ENCODE measurements around the gene SIK2.

SIK2 gene

GRCh38 chr11:111612224-111612623, 10.0 kb downstream of the SIK2 start:
- H3K4me3 ChIP-seq (ENCODE audit: low read depth in 1 of 2, low read length in 2 of 2), result no peak overlapping the region
- H3K4me1 ChIP-seq (ENCODE audit: insufficient read depth, low read length), result no peaks in the 10 kb centered on the region
- H3K27me3 ChIP-seq (ENCODE audit: insufficient read depth, low read length, poor library complexity), result no peaks in the 10 kb centered on the region
- ATAC-seq (ENCODE audit: insufficient read depth, low read depth), result no peak
- H3K36me3 ChIP-seq (ENCODE audit: insufficient read depth, low read length), result peaks cover 3% of the 10 kb centered on the region
- no peak overlapping the region for H3K9ac ChIP-seq (ENCODE audit: low read depth, low read length)
- no peaks in the 10 kb centered on the region for H3K9me3 ChIP-seq (ENCODE audit: insufficient read depth, low read length, severe bottlenecking)
- peaks cover 3% of the 10 kb centered on the region; the same call in 1 of the 2 replicates for H4K20me1 ChIP-seq (ENCODE audit: insufficient read depth, low read length)
- no peak overlapping the region for H2AFZ ChIP-seq (ENCODE audit: low read depth, low read length)
- no peak for DNase-seq
- H3K4me2 ChIP-seq (ENCODE audit: insufficient read depth, low read length), result no peak overlapping the region
- TF ChIP-seq EZH2 (IDR thresholded peaks at IDR 0.05; ENCODE audit: borderline replicate concordance, low read depth, low read length, severe bottlenecking), result no peak
- TF ChIP-seq CTCF (IDR thresholded peaks at IDR 0.05; ENCODE audit: borderline replicate concordance, extremely low read depth, low read length, poor library complexity, severe bottlenecking), result no peak
- H3K27ac ChIP-seq (ENCODE audit: low read length), result no peak overlapping the region
- peaks cover 23% of the 10 kb centered on the region for H3K79me2 ChIP-seq (ENCODE audit: insufficient read depth, low read length)

- H3K4me2 ChIP-seq (ENCODE audit: insufficient read depth, low read length), result no peak overlapping the region
- DNase-seq (no peak), ATAC-seq (ENCODE audit: insufficient read depth, low read depth) (no peak)
- H3K9me3 ChIP-seq (ENCODE audit: insufficient read depth, low read length, severe bottlenecking), result no peaks in the 10 kb centered on the region
- no peak overlapping the region for H2AFZ ChIP-seq (ENCODE audit: low read depth, low read length)
- TF ChIP-seq EZH2 (IDR thresholded peaks at IDR 0.05; ENCODE audit: borderline replicate concordance, low read depth, low read length, severe bottlenecking) (no peak), CTCF (IDR thresholded peaks at IDR 0.05; ENCODE audit: borderline replicate concordance, extremely low read depth, low read length, poor library complexity, severe bottlenecking) (no peak)
- H3K36me3 ChIP-seq (ENCODE audit: insufficient read depth, low read length), result peaks cover 41% of the 10 kb centered on the region
- no peaks in the 10 kb centered on the region for H3K27me3 ChIP-seq (ENCODE audit: insufficient read depth, low read length, poor library complexity)
- H3K79me2 ChIP-seq (ENCODE audit: insufficient read depth, low read length), result no peaks in the 10 kb centered on the region
- H4K20me1 ChIP-seq (ENCODE audit: insufficient read depth, low read length), result peaks cover 1% of the 10 kb centered on the region; the same call in 1 of the 2 replicates
- no peak overlapping the region for H3K4me3 ChIP-seq (ENCODE audit: low read depth in 1 of 2, low read length in 2 of 2)
- H3K4me1 ChIP-seq (ENCODE audit: insufficient read depth, low read length), result no peaks in the 10 kb centered on the region
- H3K9ac ChIP-seq (ENCODE audit: low read depth, low read length), result no peak overlapping the region
- H3K27ac ChIP-seq (ENCODE audit: low read length), result no peak overlapping the region
These were observed 15.0 kb downstream of the SIK2 start for GRCh38 chr11:111617286-111617685.

- TF ChIP-seq EZH2 (IDR thresholded peaks at IDR 0.05; ENCODE audit: borderline replicate concordance, low read depth, low read length, severe bottlenecking) (no peak), CTCF (IDR thresholded peaks at IDR 0.05; ENCODE audit: borderline replicate concordance, extremely low read depth, low read length, poor library complexity, severe bottlenecking) (no peak)
- Histone ChIP-seq H3K9ac (ENCODE audit: low read depth, low read length) (no peak overlapping the region), H3K4me2 (ENCODE audit: insufficient read depth, low read length) (no peak overlapping the region), H3K9me3 (ENCODE audit: insufficient read depth, low read length, severe bottlenecking) (no peaks in the 10 kb centered on the region), H4K20me1 (ENCODE audit: insufficient read depth, low read length) (no peaks in the 10 kb centered on the region), H3K36me3 (ENCODE audit: insufficient read depth, low read length) (peaks cover 60% of the 10 kb centered on the region), H2AFZ (ENCODE audit: low read depth, low read length) (no peak overlapping the region), H3K4me3 (ENCODE audit: low read depth in 1 of 2, low read length in 2 of 2) (no peak overlapping the region), H3K79me2 (ENCODE audit: insufficient read depth, low read length) (no peaks in the 10 kb centered on the region), H3K4me1 (ENCODE audit: insufficient read depth, low read length) (no peaks in the 10 kb centered on the region), H3K27me3 (ENCODE audit: insufficient read depth, low read length, poor library complexity) (no peaks in the 10 kb centered on the region), H3K27ac (ENCODE audit: low read length) (no peak overlapping the region)
- DNase-seq (no peak), ATAC-seq (ENCODE audit: insufficient read depth, low read depth) (no peak)
These were observed 18.3 kb downstream of the SIK2 start for GRCh38 chr11:111620518-111620917.

All from DND-41 (cell line).